GM21526 (cell line): Measurements from ENCODE around the gene FXYD1.
"Not testable (repeated sequence)": the region's sequence is repeated elsewhere in the genome, so short reads cannot be mapped to it uniquely, and the experiment has no call there.

Source experiments
- ATAC-seq: cut with Tn5 transposase; IDR thresholded peaks from one replicate; pipeline ENCODE4 v1.9.1; 2021; ENCODE audit warnings: moderate library complexity; ENCODE audit not compliant: unreplicated experiment, low FRiP score

FXYD1 gene

GRCh38 chr19:35141837-35142605, 3.4 kb downstream of the FXYD1 start:
- no peak for ATAC-seq

GRCh38 chr19:35142606-35143230, 4.1 kb downstream of the FXYD1 start:
- ATAC-seq, result no peak

GRCh38 chr19:35143231-35143715, 4.6 kb downstream of the FXYD1 start, which contains the start of gene FXYD7:
Gene FXYD7 (plus strand): TSS chr19:35143255. CDS start chr19:35143334, 79 bp downstream.
- ATAC-seq, result no peak

- ATAC-seq, result no peak
These were observed 5.2 kb downstream of the FXYD1 start for GRCh38 chr19:35143818-35144217.

GRCh38 chr19:35144259-35144599, 5.6 kb downstream of the FXYD1 start:
- no peak for ATAC-seq

- ATAC-seq, result no peak
These were observed 6.2 kb downstream of the FXYD1 start for GRCh38 chr19:35144600-35145436.

- ATAC-seq, result no peak
These were observed 8.3 kb downstream of the FXYD1 start for GRCh38 chr19:35146746-35147459.

GRCh38 chr19:35149463-35149862, 10.8 kb downstream of the FXYD1 start:
- no peak for ATAC-seq

- ATAC-seq, result no peak
These were observed 11.8 kb downstream of the FXYD1 start for GRCh38 chr19:35150445-35150844.

- ATAC-seq, result no peak
These were observed 12.8 kb downstream of the FXYD1 start for GRCh38 chr19:35151273-35152065.

- ATAC-seq, result not testable (repeated sequence)
These were observed 14.5 kb downstream of the FXYD1 start for GRCh38 chr19:35153129-35153522.

- no peak for ATAC-seq
These were observed 15.3 kb downstream of the FXYD1 start for GRCh38 chr19:35153701-35154524.

- no peak for ATAC-seq
These were observed 16.1 kb downstream of the FXYD1 start, which contains the start of gene FXYD5 for GRCh38 chr19:35154525-35155406. Gene FXYD5 (plus strand): TSS chr19:35154735. CDS start chr19:35155551, 816 bp downstream.

- no peak for ATAC-seq
These were observed 16.8 kb downstream of the FXYD1 start for GRCh38 chr19:35155441-35155840.

- no peak for ATAC-seq
These were observed 17.5 kb downstream of the FXYD1 start for GRCh38 chr19:35155981-35156672.

GRCh38 chr19:35156673-35157014, 18.0 kb downstream of the FXYD1 start:
- no peak for ATAC-seq

GRCh38 chr19:35157431-35157830, 18.8 kb downstream of the FXYD1 start:
- no peak for ATAC-seq
